Calu3 (cell line): ENCODE measurements around the gene RAB24. TPM values are rescaled to one million over a fixed set of nuclear protein-coding genes. Genes with fewer than 3 reads are reported as not detected.

Experiments used
- BruUV-seq: library from RNA; stranded (reverse); fragments of 400-500 nt; replicated peaks from 2 replicates; lab custom pipeline; 2021; lab: Mats Ljungman, UMichigan
- CTCF ChIA-PET: fragments of 300-600 bp; sonication (Branson Sonifier 250); formaldehyde crosslinking; loops from one replicate; lab custom pipeline; 2022; ENCODE audit warnings: antibody characterized with exemption; lab: Charles Lee
- DNase-seq: peaks from one replicate; pipeline ENCODE4 v3.0.0; 2022
- H3K27ac Mint-ChIP-seq: one replicate; pipeline ENCODE4 v1.8.0; 2022; ENCODE audit warnings: mixed read lengths; ENCODE audit not compliant: unreplicated experiment
- H3K27me3 Mint-ChIP-seq: one replicate; pipeline ENCODE4 v1.8.0; 2022; ENCODE audit warnings: mixed read lengths; ENCODE audit not compliant: unreplicated experiment
- H3K36me3 Mint-ChIP-seq: one replicate; pipeline ENCODE4 v1.8.0; 2022; ENCODE audit warnings: mild to moderate bottlenecking, moderate library complexity, mixed read lengths; ENCODE audit not compliant: insufficient read depth, unreplicated experiment
- H3K4me1 Mint-ChIP-seq: one replicate; pipeline ENCODE4 v1.8.0; 2022; ENCODE audit warnings: mild to moderate bottlenecking, low read depth, mixed read lengths; ENCODE audit not compliant: unreplicated experiment
- H3K4me3 Mint-ChIP-seq: one replicate; pipeline ENCODE4 v1.8.0; 2022; ENCODE audit warnings: mild to moderate bottlenecking, low read depth, moderate library complexity, mixed read lengths; ENCODE audit not compliant: unreplicated experiment
- H3K9me3 Mint-ChIP-seq: one replicate; pipeline ENCODE4 v1.8.0; 2022; ENCODE audit warnings: low read depth, mixed read lengths; ENCODE audit not compliant: unreplicated experiment
- intact Hi-C: fragments of 100-400 bp; cut with micrococcal nuclease; formaldehyde crosslinking; loops from one replicate; pipeline ENCODE4 v1.10.0; 2022; ENCODE audit not compliant: unreplicated experiment
- total RNA-seq: library from RNA; stranded (reverse); gene quantifications from 2 replicates; pipeline ENCODE4 v1.2.3, GENCODE V29; 2022
- TF ChIP-seq, protein P1 (sequence below): fragments of 200-600 bp; IDR thresholded peaks from one replicate; pipeline ENCODE4 v1.8.0; 2022; ENCODE audit warnings: antibody characterized with exemption; ENCODE audit not compliant: unreplicated experiment

Gene RAB24
- total RNA-seq, 1 experiment from 2014 or later: 34.0 TPM

- Mint-ChIP-seq H3K27ac (peak overlapping the region; percentile 89), H3K4me3 (peak overlapping the region; percentile 94), H3K36me3 (peaks cover 85% of the 10 kb centered on the region), H3K9me3 (no peaks in the 10 kb centered on the region), H3K4me1 (peaks cover 66% of the 10 kb centered on the region), H3K27me3 (no peaks in the 10 kb centered on the region)
- BruUV-seq: no TSS peak
- intact Hi-C loops: loop anchor here (5.0 kb wide), 1 partner anchor 192 kb away; no protein-coding TSS in a partner anchor
- DNase-seq: no peak
- CTCF ChIA-PET: no interaction called here
- TF ChIP-seq, protein P1, sequence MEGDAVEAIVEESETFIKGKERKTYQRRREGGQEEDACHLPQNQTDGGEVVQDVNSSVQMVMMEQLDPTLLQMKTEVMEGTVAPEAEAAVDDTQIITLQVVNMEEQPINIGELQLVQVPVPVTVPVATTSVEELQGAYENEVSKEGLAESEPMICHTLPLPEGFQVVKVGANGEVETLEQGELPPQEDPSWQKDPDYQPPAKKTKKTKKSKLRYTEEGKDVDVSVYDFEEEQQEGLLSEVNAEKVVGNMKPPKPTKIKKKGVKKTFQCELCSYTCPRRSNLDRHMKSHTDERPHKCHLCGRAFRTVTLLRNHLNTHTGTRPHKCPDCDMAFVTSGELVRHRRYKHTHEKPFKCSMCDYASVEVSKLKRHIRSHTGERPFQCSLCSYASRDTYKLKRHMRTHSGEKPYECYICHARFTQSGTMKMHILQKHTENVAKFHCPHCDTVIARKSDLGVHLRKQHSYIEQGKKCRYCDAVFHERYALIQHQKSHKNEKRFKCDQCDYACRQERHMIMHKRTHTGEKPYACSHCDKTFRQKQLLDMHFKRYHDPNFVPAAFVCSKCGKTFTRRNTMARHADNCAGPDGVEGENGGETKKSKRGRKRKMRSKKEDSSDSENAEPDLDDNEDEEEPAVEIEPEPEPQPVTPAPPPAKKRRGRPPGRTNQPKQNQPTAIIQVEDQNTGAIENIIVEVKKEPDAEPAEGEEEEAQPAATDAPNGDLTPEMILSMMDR: no peak
Measured at GRCh38 chr5:177304392-177305119, 1.0 kb upstream of the RAB24 start.

DNA sequence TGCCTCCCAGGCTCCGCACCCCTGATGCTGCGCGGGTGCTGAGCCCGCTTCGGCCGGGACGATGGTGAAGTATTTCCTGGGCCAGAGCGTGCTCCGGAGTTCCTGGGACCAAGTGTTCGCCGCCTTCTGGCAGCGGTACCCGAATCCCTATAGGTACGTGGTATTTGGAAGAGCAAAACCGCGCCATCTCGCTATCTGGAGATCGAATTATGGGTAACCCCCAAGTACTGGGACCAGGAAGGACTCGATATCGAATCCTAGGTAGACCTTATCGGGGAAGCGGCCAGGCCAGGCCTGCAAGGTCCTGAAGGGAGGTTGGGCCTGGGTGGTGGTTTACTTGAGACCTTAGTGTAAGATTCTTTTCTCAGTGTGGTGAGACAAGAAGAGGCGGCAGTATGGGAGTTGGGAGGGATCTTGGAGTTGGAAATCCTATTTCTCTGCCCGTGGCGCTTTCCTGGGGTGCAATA lies 439 bp upstream of the RAB24 start:
- CTCF ChIA-PET: interaction anchor here (0.6 to 1.1 kb wide), 2 partner anchors 85 to 1581 kb away, joined by 3 to 7 read pairs; no protein-coding TSS in a partner anchor
- Mint-ChIP-seq H3K9me3 (no peaks in the 10 kb centered on the region), H3K4me1 (peaks cover 66% of the 10 kb centered on the region), H3K4me3 (peak overlapping the region; percentile 94), H3K27ac (peak overlapping the region; percentile 89), H3K27me3 (no peaks in the 10 kb centered on the region), H3K36me3 (peaks cover 79% of the 10 kb centered on the region)
- TSS peak; percentile 77 for BruUV-seq
- DNase-seq: no peak
- TF ChIP-seq, protein P1: no peak
- intact Hi-C loops: loop anchor here (5.0 kb wide), 1 partner anchor 192 kb away; no protein-coding TSS in a partner anchor

DNA sequence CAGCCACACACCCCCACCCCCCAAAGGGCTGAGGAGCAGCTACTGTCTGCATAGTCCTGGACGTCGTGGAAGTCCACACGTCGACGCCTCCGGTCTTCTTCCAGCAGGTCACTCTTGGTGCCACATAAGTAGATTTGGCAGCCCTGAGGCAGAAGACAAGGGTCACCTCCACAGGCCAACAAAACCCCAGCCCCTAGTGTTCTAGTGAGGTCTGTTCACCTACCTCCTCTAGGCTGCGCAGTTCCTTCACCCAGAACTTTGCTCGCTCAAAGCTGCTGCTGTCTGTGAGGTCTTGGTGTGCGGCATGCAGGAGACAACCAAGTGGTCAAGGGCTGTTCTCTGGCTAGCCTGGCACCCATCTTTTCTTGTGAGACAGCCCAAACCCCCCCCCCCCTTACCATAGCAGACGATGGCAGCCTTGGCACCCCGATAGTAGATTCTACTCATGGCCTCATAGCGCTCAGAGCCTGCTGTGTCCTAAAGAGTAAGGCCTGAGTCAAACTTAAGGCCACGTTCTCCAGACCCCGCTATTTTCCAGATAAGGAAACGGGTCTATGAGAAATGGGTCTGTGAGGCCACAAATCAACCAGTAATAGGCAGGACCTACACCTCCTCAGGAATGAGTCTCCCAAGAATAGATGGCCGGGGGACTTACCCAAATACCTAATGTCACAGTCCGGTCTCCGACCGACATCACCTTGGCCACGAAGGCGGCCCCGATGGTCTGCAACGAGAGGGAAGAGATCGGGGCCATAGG lies 987 bp downstream of the RAB24 start:
- no peaks in the 10 kb centered on the region for H3K9me3 Mint-ChIP-seq
- TF ChIP-seq, protein P1: no peak
- BruUV-seq: no TSS peak
- intact Hi-C loops: loop anchor here (5.0 kb wide), 1 partner anchor 190 kb away; no protein-coding TSS in a partner anchor
- H3K4me1 Mint-ChIP-seq: peaks cover 60% of the 10 kb centered on the region
- no peaks in the 10 kb centered on the region for H3K27me3 Mint-ChIP-seq
- peak overlapping the region; percentile 94 for H3K4me3 Mint-ChIP-seq
- peaks cover 73% of the 10 kb centered on the region for H3K36me3 Mint-ChIP-seq
- no peak for DNase-seq
- H3K27ac Mint-ChIP-seq: peak overlapping the region; percentile 89
- CTCF ChIA-PET: interaction anchor here (0.6 to 1.7 kb wide), 8 partner anchors 10 to 386 kb away, joined by 3 to 7 read pairs (median 5); no protein-coding TSS in a partner anchor

GRCh38 chr5:177301503-177302165 lies 1.9 kb downstream of the RAB24 start:
- intact Hi-C loops: loop anchor here (5.0 kb wide), 1 partner anchor 189 kb away; no protein-coding TSS in a partner anchor
- H3K4me3 Mint-ChIP-seq: peak overlapping the region; percentile 94

More at GRCh38 chr5:177301503-177302165, 1.9 kb downstream of the RAB24 start:
- CTCF ChIA-PET: interaction anchor here (0.6 to 2.5 kb wide), 12 partner anchors 8 to 387 kb away, joined by 3 to 10 read pairs (median 5); partner anchors contain the start of gene FGFR4
- Mint-ChIP-seq H3K36me3 (peaks cover 69% of the 10 kb centered on the region), H3K9me3 (no peaks in the 10 kb centered on the region), H3K4me1 (peaks cover 58% of the 10 kb centered on the region), H3K27me3 (no peaks in the 10 kb centered on the region), H3K27ac (peak overlapping the region; percentile 89)
- DNase-seq: peak; percentile 86
- TF ChIP-seq, protein P1: no peak
- BruUV-seq: no TSS peak
